Measurements from ENCODE around the gene UBAC2.

Gene UBAC2

DNA sequence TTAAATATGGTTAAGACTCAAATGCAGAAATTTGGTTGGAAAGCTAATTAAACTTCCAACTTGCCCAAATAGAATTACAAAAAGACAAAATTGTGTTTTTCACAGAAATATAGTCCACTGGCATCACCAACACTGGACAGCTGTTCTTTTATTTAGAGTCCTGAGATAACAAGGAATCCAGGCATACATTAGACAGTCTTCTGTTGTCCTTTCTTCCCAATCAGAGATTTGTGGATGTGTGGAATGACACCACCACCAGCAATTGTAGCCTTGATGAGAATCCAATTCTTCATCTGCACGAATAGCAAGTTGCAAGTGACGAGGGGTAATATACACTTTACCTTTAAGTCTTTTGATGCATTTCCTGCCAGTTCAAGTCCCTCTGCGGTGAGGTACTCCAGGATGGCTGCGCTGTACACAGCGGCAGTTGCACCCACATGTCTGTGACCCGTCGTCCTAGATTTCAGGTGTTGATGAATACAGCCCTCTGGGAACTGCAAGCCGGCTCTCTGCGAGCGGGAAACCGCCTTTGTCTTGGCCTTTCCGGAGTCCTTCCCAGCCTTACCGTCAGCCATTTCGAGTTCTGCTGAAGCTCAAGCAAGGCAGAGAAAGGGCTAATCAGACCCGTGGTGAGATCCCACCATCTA is 14.7 kb downstream of the UBAC2 start:
- TF ChIP-seq BACH2 (CRISPR knock-in tag; IDR thresholded peaks at IDR 0.05; ENCODE audit: borderline replicate concordance): no peak
- no peak for TF ChIP-seq ZNF70 (CRISPR knock-in tag; IDR thresholded peaks at IDR 0.05)
- TF ChIP-seq, protein P1, sequence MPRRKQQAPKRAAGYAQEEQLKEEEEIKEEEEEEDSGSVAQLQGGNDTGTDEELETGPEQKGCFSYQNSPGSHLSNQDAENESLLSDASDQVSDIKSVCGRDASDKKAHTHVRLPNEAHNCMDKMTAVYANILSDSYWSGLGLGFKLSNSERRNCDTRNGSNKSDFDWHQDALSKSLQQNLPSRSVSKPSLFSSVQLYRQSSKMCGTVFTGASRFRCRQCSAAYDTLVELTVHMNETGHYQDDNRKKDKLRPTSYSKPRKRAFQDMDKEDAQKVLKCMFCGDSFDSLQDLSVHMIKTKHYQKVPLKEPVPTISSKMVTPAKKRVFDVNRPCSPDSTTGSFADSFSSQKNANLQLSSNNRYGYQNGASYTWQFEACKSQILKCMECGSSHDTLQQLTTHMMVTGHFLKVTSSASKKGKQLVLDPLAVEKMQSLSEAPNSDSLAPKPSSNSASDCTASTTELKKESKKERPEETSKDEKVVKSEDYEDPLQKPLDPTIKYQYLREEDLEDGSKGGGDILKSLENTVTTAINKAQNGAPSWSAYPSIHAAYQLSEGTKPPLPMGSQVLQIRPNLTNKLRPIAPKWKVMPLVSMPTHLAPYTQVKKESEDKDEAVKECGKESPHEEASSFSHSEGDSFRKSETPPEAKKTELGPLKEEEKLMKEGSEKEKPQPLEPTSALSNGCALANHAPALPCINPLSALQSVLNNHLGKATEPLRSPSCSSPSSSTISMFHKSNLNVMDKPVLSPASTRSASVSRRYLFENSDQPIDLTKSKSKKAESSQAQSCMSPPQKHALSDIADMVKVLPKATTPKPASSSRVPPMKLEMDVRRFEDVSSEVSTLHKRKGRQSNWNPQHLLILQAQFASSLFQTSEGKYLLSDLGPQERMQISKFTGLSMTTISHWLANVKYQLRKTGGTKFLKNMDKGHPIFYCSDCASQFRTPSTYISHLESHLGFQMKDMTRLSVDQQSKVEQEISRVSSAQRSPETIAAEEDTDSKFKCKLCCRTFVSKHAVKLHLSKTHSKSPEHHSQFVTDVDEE (CRISPR knock-in tag; IDR thresholded peaks at IDR 0.05): no peak
- no peak for ATAC-seq

DNA sequence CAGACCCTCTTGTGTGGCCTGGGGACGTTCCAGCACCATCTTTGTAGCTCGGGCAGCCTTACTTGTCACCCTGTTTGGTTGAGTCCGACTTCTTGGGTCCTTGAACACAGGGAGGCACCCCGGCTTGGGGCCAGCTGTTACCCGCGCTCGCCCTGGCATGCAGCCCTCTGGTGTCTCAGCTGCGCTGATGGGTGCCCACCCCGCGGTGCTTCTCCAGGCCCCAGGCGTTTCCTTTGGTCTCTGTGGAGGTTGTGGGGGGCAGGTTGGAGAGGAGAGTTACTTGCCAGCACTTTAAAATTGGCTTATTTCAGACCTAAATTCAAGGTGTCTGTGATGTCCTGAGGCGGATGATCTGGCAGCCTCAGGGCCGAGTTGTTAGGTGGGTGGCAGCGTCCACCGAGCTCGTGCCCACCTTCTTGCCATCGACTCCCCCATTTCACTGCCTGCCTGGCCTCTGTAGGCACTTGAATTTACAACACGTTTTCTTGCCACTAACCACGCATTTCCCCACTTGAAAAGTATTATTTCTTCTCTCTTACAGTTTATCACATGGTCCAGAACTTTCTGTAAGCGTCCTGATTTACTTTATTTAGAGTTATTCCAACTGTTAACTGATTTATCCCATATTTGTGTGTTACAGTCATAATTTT is 16.9 kb downstream of the UBAC2 start:
- TF ChIP-seq ZNF70 (CRISPR knock-in tag; IDR thresholded peaks at IDR 0.05) (no peak), CSDC2 (CRISPR knock-in tag; IDR thresholded peaks at IDR 0.05) (no peak), PPARA (CRISPR knock-in tag; IDR thresholded peaks at IDR 0.05; ENCODE audit: borderline replicate concordance) (no peak), ZNF8 (CRISPR knock-in tag; IDR thresholded peaks at IDR 0.05) (no peak), TCF4 (CRISPR knock-in tag; IDR thresholded peaks at IDR 0.05; ENCODE audit: borderline replicate concordance) (no peak), ZC3H10 (CRISPR knock-in tag; IDR thresholded peaks at IDR 0.05) (no peak), OSR1 (CRISPR knock-in tag; IDR thresholded peaks at IDR 0.05) (no peak)
- ATAC-seq: no peak

DNA sequence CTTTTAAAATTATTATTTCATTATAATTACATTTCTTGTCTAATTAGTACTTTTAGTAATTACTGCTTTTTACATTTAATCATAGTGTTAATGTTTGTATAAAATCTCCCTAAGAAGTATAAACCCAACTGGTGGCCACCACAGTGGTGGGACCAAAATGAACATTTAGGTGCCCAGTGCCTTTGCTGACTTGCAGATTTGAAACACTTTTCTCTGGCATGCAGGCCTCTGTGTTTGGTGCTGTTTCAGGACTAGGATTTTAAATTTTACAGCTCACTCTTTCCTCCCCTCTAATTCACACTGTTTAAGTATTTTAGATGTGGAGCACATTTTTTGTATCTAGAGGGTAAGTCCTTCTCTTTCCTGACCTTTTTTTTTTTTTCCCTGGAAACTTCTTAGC is 17.5 kb downstream of the UBAC2 start:
- no peak for ATAC-seq

DNA sequence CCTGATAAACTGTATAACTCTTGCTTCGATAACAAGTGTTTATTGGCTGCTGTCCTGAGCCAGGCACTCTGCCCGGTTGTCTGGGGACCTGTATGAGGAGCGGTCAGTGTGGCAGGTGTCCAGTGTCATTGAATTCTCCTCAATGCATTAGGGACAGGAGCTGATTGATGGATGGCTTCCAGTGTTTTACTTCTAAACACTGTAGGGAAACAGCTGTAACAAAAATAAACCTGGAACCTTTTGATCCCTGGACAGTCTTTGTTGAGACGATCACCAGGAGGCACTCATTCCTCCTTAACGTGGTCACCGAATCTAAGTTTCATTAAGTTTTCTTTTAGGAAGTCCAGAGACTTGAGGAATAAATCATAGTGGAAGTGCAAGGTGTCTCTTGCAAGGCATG is 17.9 kb downstream of the UBAC2 start:
- ATAC-seq: no peak
- TF ChIP-seq ZC3H10 (CRISPR knock-in tag; IDR thresholded peaks at IDR 0.05) (no peak), OSR1 (CRISPR knock-in tag; IDR thresholded peaks at IDR 0.05) (no peak), ZFP30 (CRISPR knock-in tag; IDR thresholded peaks at IDR 0.05) (no peak), ZNF8 (CRISPR knock-in tag; IDR thresholded peaks at IDR 0.05) (no peak), ZFP3 (CRISPR knock-in tag; IDR thresholded peaks at IDR 0.05) (no peak), PPARA (CRISPR knock-in tag; IDR thresholded peaks at IDR 0.05; ENCODE audit: borderline replicate concordance) (no peak)
- TF ChIP-seq, protein P2, sequence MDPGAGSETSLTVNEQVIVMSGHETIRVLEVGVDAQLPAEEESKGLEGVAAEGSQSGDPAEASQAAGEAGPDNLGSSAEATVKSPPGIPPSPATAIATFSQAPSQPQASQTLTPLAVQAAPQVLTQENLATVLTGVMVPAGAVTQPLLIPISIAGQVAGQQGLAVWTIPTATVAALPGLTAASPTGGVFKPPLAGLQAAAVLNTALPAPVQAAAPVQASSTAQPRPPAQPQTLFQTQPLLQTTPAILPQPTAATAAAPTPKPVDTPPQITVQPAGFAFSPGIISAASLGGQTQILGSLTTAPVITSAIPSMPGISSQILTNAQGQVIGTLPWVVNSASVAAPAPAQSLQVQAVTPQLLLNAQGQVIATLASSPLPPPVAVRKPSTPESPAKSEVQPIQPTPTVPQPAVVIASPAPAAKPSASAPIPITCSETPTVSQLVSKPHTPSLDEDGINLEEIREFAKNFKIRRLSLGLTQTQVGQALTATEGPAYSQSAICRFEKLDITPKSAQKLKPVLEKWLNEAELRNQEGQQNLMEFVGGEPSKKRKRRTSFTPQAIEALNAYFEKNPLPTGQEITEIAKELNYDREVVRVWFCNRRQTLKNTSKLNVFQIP (CRISPR knock-in tag; IDR thresholded peaks at IDR 0.05; ENCODE audit: borderline replicate concordance, low read depth): no peak

More for the DNA sequence above, 17.5 kb downstream of the UBAC2 start:
- TF ChIP-seq ZNF565 (CRISPR knock-in tag; conservative IDR thresholded peaks at IDR 0.05; ENCODE audit: low read depth): no peak
- TF ChIP-seq, protein P3, sequence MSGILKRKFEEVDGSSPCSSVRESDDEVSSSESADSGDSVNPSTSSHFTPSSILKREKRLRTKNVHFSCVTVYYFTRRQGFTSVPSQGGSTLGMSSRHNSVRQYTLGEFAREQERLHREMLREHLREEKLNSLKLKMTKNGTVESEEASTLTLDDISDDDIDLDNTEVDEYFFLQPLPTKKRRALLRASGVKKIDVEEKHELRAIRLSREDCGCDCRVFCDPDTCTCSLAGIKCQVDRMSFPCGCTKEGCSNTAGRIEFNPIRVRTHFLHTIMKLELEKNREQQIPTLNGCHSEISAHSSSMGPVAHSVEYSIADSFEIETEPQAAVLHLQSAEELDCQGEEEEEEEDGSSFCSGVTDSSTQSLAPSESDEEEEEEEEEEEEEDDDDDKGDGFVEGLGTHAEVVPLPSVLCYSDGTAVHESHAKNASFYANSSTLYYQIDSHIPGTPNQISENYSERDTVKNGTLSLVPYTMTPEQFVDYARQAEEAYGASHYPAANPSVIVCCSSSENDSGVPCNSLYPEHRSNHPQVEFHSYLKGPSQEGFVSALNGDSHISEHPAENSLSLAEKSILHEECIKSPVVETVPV (CRISPR knock-in tag; IDR thresholded peaks at IDR 0.05): no peak
- TF ChIP-seq ARNTL (CRISPR knock-in tag; IDR thresholded peaks at IDR 0.05; ENCODE audit: borderline replicate concordance, low read depth): no peak
- TF ChIP-seq, protein P4, sequence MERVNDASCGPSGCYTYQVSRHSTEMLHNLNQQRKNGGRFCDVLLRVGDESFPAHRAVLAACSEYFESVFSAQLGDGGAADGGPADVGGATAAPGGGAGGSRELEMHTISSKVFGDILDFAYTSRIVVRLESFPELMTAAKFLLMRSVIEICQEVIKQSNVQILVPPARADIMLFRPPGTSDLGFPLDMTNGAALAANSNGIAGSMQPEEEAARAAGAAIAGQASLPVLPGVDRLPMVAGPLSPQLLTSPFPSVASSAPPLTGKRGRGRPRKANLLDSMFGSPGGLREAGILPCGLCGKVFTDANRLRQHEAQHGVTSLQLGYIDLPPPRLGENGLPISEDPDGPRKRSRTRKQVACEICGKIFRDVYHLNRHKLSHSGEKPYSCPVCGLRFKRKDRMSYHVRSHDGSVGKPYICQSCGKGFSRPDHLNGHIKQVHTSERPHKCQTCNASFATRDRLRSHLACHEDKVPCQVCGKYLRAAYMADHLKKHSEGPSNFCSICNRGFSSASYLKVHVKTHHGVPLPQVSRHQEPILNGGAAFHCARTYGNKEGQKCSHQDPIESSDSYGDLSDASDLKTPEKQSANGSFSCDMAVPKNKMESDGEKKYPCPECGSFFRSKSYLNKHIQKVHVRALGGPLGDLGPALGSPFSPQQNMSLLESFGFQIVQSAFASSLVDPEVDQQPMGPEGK (CRISPR knock-in tag; IDR thresholded peaks at IDR 0.05; ENCODE audit: borderline replicate concordance): no peak
- TF ChIP-seq, protein P5, sequence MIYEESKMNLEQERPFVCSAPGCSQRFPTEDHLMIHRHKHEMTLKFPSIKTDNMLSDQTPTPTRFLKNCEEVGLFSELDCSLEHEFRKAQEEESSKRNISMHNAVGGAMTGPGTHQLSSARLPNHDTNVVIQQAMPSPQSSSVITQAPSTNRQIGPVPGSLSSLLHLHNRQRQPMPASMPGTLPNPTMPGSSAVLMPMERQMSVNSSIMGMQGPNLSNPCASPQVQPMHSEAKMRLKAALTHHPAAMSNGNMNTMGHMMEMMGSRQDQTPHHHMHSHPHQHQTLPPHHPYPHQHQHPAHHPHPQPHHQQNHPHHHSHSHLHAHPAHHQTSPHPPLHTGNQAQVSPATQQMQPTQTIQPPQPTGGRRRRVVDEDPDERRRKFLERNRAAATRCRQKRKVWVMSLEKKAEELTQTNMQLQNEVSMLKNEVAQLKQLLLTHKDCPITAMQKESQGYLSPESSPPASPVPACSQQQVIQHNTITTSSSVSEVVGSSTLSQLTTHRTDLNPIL (CRISPR knock-in tag; IDR thresholded peaks at IDR 0.05; ENCODE audit: low read depth): no peak
- TF ChIP-seq ZFP3 (CRISPR knock-in tag; IDR thresholded peaks at IDR 0.05): no peak
- TF ChIP-seq SNAI2 (CRISPR knock-in tag; IDR thresholded peaks at IDR 0.05): no peak
- TF ChIP-seq TOX (CRISPR knock-in tag; IDR thresholded peaks at IDR 0.05; ENCODE audit: borderline replicate concordance): no peak
- TF ChIP-seq ZNF8 (CRISPR knock-in tag; IDR thresholded peaks at IDR 0.05): no peak
- no peak for TF ChIP-seq ZC3H10 (CRISPR knock-in tag; IDR thresholded peaks at IDR 0.05)
- no peak for TF ChIP-seq RARB (CRISPR knock-in tag; IDR thresholded peaks at IDR 0.05)
